Measurements from ENCODE around the gene SIL1.

SIL1 gene

GRCh38 chr5:139091439-139092156 lies 106.6 kb downstream of the SIL1 start:
- DNase-seq (ENCODE audit: extremely low spot score) = no peak
- ChIA-PET POLR2A (no interaction called here), CTCF (interaction anchor here (1.1 to 1.6 kb wide), 2 partner anchors 11 to 19 kb away, joined by 5 read pairs; no protein-coding TSS in a partner anchor)
- TF ChIP-seq CTCF (IDR thresholded peaks at IDR 0.05; ENCODE audit: control extremely low read depth, extremely low read depth, low read depth, missing control alignments) = peak; percentile 32

- ChIA-PET CTCF (no interaction called here), POLR2A (no interaction called here)
- no peak for DNase-seq (ENCODE audit: extremely low spot score)
- no peak for TF ChIP-seq CTCF (IDR thresholded peaks at IDR 0.05; ENCODE audit: control extremely low read depth, extremely low read depth, low read depth, missing control alignments)
Measured at GRCh38 chr5:139090581-139090980, 107.6 kb downstream of the SIL1 start.

- ChIA-PET POLR2A (no interaction called here), CTCF (interaction anchor here (0.8 to 2.2 kb wide), 4 partner anchors 9 to 53 kb away, joined by 3 to 8 read pairs (median 4); no protein-coding TSS in a partner anchor)
- DNase-seq (ENCODE audit: extremely low spot score) = no peak
Measured at GRCh38 chr5:139088024-139088423, 110.1 kb downstream of the SIL1 start.

GRCh38 chr5:139082813-139083498 lies 115.2 kb downstream of the SIL1 start:
- no peak for DNase-seq (ENCODE audit: extremely low spot score)
- POLR2A ChIA-PET = no interaction called here
- no peak for TF ChIP-seq CTCF (IDR thresholded peaks at IDR 0.05; ENCODE audit: control extremely low read depth, extremely low read depth, low read depth, missing control alignments)
- CTCF ChIA-PET = interaction anchor here (0.9 to 1.9 kb wide), 3 partner anchors 18 to 44 kb away, joined by 3 to 4 read pairs (median 3); no protein-coding TSS in a partner anchor

More at GRCh38 chr5:139088024-139088423, 110.1 kb downstream of the SIL1 start:
- no peak for TF ChIP-seq CTCF (IDR thresholded peaks at IDR 0.05; ENCODE audit: control extremely low read depth, extremely low read depth, low read depth, missing control alignments)

- ChIA-PET POLR2A (interaction anchor here (0.6 kb wide), 2 partner anchors 292 to 536 kb away, joined by 3 to 4 read pairs; no protein-coding TSS in a partner anchor), CTCF (interaction anchor here (0.9 to 1.9 kb wide), 8 partner anchors 9 to 189 kb away, joined by 3 to 8 read pairs (median 5); no protein-coding TSS in a partner anchor)
- no peak for TF ChIP-seq CTCF (IDR thresholded peaks at IDR 0.05; ENCODE audit: control extremely low read depth, extremely low read depth, low read depth, missing control alignments)
- no peak for DNase-seq (ENCODE audit: extremely low spot score)
Measured at GRCh38 chr5:139079991-139080610, 118.1 kb downstream of the SIL1 start.
